B cell (primary cell): Measurements from ENCODE around the gene PRKACG.

Experiments used
- CTCF ChIP-seq: fragments of 200-600 bp; IDR thresholded peaks from one replicate; pipeline ENCODE4 v1.8.0; 2022; ENCODE audit warnings: antibody characterized with exemption, mild to moderate bottlenecking
- EZH2 ChIP-seq: IDR thresholded peaks from 2 replicates; pipeline ENCODE4 v1.6.1; 2012; ENCODE audit warnings: borderline replicate concordance, low read depth, mild to moderate bottlenecking, moderate library complexity, low read length; ENCODE audit not compliant: insufficient read depth, poor library complexity, severe bottlenecking

- no peak for TF ChIP-seq CTCF
- no peak for TF ChIP-seq EZH2
Measured at GRCh38 chr9:68964102-68964541, 49.8 kb downstream of the PRKACG start.
